GM12878 (cell line): Measurements from ENCODE around the gene FANCG. TPM values are rescaled to one million over a fixed set of nuclear protein-coding genes. Genes with fewer than 3 reads are reported as not detected.

ENCODE experiments used
- ATAC-seq: fragments of 200-7000 bp; cut with Tn5 transposase; 3 replicates; pipeline ENCODE4 v1.9.1; 2020; ENCODE audit warnings: mild to moderate bottlenecking, moderate library complexity
- BruUV-seq: library from RNA; stranded (reverse); fragments of 400-500 nt; replicated peaks from 2 replicates; lab custom pipeline; 2021; lab: Mats Ljungman, UMichigan
- CTCF ChIA-PET: fragments of 300-600 bp; sonication (Branson Sonifier 250); formaldehyde crosslinking; extraction: SDS; loops from one replicate; lab custom pipeline; 2021; ENCODE audit warnings: inconsistent platforms; lab: Yijun Ruan, JAX
- POLR2A ChIA-PET: fragments of 350-600 bp; formaldehyde crosslinking; extraction: SDS; loops from one replicate; lab custom pipeline; 2021; ENCODE audit warnings: inconsistent platforms; lab: Charles Lee
- RAD21 ChIA-PET: fragments of 300-600 bp; sonication (Branson Sonifier 250); formaldehyde crosslinking; loops from one replicate; lab custom pipeline; 2023; ENCODE audit warnings: antibody characterized with exemption; ENCODE audit not compliant: unreplicated experiment; lab: Charles Lee
- SMC1A ChIA-PET: fragments of 300-600 bp; sonication (Branson Sonifier 250); formaldehyde crosslinking; loops from one replicate; lab custom pipeline; 2023; ENCODE audit not compliant: unreplicated experiment, uncharacterized antibody; lab: Charles Lee
- DNase-seq: peaks from one replicate; pipeline ENCODE4 v3.0.0-alpha.2; 2011; ENCODE audit warnings: low read depth, low spot score
- FAIRE-seq: peaks from 3 replicates; lab custom pipeline; 2011; peaks lifted over from hg19 to GRCh38; lab: Jason Lieb, UNC
- H2AFZ ChIP-seq: 2 replicates; pipeline ENCODE4 v1.6.0; 2011; ENCODE audit warnings: low read depth, low read length, control low read depth; ENCODE audit not compliant: control insufficient read depth
- H3K27ac ChIP-seq: 2 replicates; pipeline ENCODE4 v1.5.1; 2011; ENCODE audit warnings: control low read depth; ENCODE audit not compliant: control insufficient read depth, insufficient read depth
- H3K27me3 ChIP-seq, 2 experiments: replicated peaks in 1 of 2; 2 replicates each; pipeline versions ENCODE4 v1.6.0 to v1.6.1; 2011; ENCODE audit warnings: low read length in 1 of 2; ENCODE audit not compliant: control insufficient read depth in 2 of 2, insufficient read depth in 2 of 2
- H3K36me3 ChIP-seq, 2 experiments: 2 replicates each; pipeline ENCODE4 v1.5.1; 2011; ENCODE audit warnings: low read length in 1 of 2; ENCODE audit not compliant: control insufficient read depth in 2 of 2, insufficient read depth in 2 of 2
- H3K4me1 ChIP-seq: 2 replicates; pipeline ENCODE4 v1.6.1; 2011; ENCODE audit warnings: mild to moderate bottlenecking, low read length, moderate library complexity, mixed read lengths; ENCODE audit not compliant: control insufficient read depth, insufficient read depth
- H3K4me2 ChIP-seq: 2 replicates; pipeline ENCODE4 v1.6.0; 2011; ENCODE audit warnings: control low read depth; ENCODE audit not compliant: control insufficient read depth, insufficient read depth
- H3K4me3 ChIP-seq: fragments of 200-600 bp; sonication (generic); 2 replicates; pipeline ENCODE4 v1.5.1; 2016
- H3K79me2 ChIP-seq: 2 replicates; pipeline ENCODE4 v1.6.0; 2011; ENCODE audit warnings: low read length; ENCODE audit not compliant: control insufficient read depth, insufficient read depth
- H3K9ac ChIP-seq: 2 replicates; pipeline ENCODE4 v1.8.0; 2011; ENCODE audit warnings: low read length, control low read depth, mixed read lengths; ENCODE audit not compliant: control insufficient read depth, insufficient read depth
- H3K9me3 ChIP-seq: replicated peaks from 3 replicates; pipeline ENCODE4 v1.5.1; 2011; ENCODE audit warnings: mild to moderate bottlenecking, low read length; ENCODE audit not compliant: control insufficient read depth, insufficient read depth
- H4K20me1 ChIP-seq: 2 replicates; pipeline ENCODE4 v1.6.0; 2011; ENCODE audit not compliant: control insufficient read depth, insufficient read depth
- CHD1 ChIP-seq: IDR thresholded peaks from 2 replicates; pipeline ENCODE4 v1.6.1; 2012; ENCODE audit warnings: low read depth, low read length, improper control_type of control experiment
- IKZF1 ChIP-seq: fragments of 450-650 bp; conservative IDR thresholded peaks from 2 replicates; pipeline ENCODE4 v1.6.1; 2017; ENCODE audit warnings: antibody characterized with exemption, mild to moderate bottlenecking
- PRDM15 ChIP-seq: fragments of 450-650 bp; formaldehyde crosslinking; IDR thresholded peaks from 2 replicates; pipeline ENCODE4 v1.4.0; 2020; ENCODE audit warnings: mild to moderate bottlenecking, moderate library complexity
- RELA ChIP-seq: fragments of 450-650 bp; IDR thresholded peaks from 2 replicates; pipeline ENCODE4 v1.8.0; 2014; ENCODE audit warnings: borderline replicate concordance; ENCODE audit not compliant: partially characterized antibody
- TCF12 ChIP-seq: IDR thresholded peaks from 2 replicates; pipeline ENCODE4 v1.6.1; 2011; ENCODE audit warnings: low read depth, mild to moderate bottlenecking, low read length
- WRNIP1 ChIP-seq: IDR thresholded peaks from 2 replicates; pipeline ENCODE4 v1.6.1; 2011; ENCODE audit warnings: low read depth, low read length, improper control_type of control experiment, borderline replicate concordance
- WGBS: methylation state at CpG from one replicate; pipeline ENCODE4 v1.1.6; 2016; ENCODE audit warnings: low lambda C conversion rate; ENCODE audit not compliant: insufficient replicate concordance, insufficient coverage; ENCODE audit errors: missing lambda C conversion rate; 5-methylcytosine and 5-hydroxymethylcytosine counted together
- in situ Hi-C: fragments of 300-500 bp; cut with MboI; formaldehyde crosslinking; loops from 9 replicates; pipeline ENCODE4 v1.14.3; 2018; ENCODE audit warnings: mixed read lengths
- intact Hi-C: fragments of 100-400 bp; cut with micrococcal nuclease; formaldehyde crosslinking; loops from one replicate; pipeline ENCODE4 v1.14.2; 2022; ENCODE audit not compliant: unreplicated experiment
- polyA plus RNA-seq, 11 experiments: library from polyadenylated mRNA; depleted of rRNA in 4 of 11; unstranded in 6 of 11; stranded (reverse) in 5 of 11; fragments of >200 nt; fragmentation: Nextera tagmentation in 4 of 11; fragmentation: Illumina TruSeq in 1 of 11; extraction: Ambion mirVana in 4 of 11; extraction: Trizol in 1 of 11; gene quantifications; 1 replicate in 1 of 11; 2 replicates in 10 of 11; pipeline versions ENCODE4 v1.2.1 to v1.2.3, GENCODE V29; 2011 to 2016; ENCODE audit warnings: inconsistent platforms in 2 of 11, missing spikeins in 2 of 11, low read depth in 1 of 11
- total RNA-seq, 4 experiments: library from RNA; depleted of rRNA in 3 of 4; stranded (reverse); fragments of >200 nt in 3 of 4; fragmentation: Illumina TruSeq in 1 of 4; extraction: Trizol in 1 of 4; gene quantifications; 2 replicates each; pipeline versions ENCODE4 v1.2.1 to v1.2.3, GENCODE V29; 2013 to 2021

Gene FANCG
- total and polyA plus RNA-seq, 10 of the 15 experiments (the other 5 are each of a cell fraction or from before 2014, with no cell fraction given): 16.4 to 78.7 (median 45.4) TPM

GRCh38 chr9:35029852-35030251, 49.9 kb downstream of the FANCG start:
- BruUV-seq: no TSS peak
- DNase-seq: no peak
- in situ Hi-C loops: no loop called here
- Histone ChIP-seq H4K20me1 (no peaks in the 10 kb centered on the region), H3K9me3 (no peaks in the 10 kb centered on the region; the same call in 2 of the 3 replicates), H3K27me3 (no peaks in the 10 kb centered on the region), H2AFZ (no peak overlapping the region), H3K4me2 (no peak overlapping the region), H3K27ac (no peak overlapping the region), H3K4me1 (no peaks in the 10 kb centered on the region), H3K36me3 (no peaks in the 10 kb centered on the region), H3K9ac (no peak overlapping the region), H3K4me3 (no peak overlapping the region), H3K79me2 (no peaks in the 10 kb centered on the region)
- intact Hi-C loops: no loop called here
- no peak for FAIRE-seq
- no peak for ATAC-seq
- TF ChIP-seq IKZF1 (no peak), RELA (no peak), PRDM15 (no peak), TCF12 (no peak), WRNIP1 (no peak), CHD1 (no peak)
- ChIA-PET RAD21 (no interaction called here), POLR2A (no interaction called here), CTCF (interaction anchor here (2.0 to 7.2 kb wide), 2 partner anchors 21 to 67 kb away, joined by 4 to 39 read pairs; partner anchors contain the start of gene PIGO), SMC1A (interaction anchor here (1.0 kb wide), 1 partner anchor 17 kb away, joined by 4 read pairs; no protein-coding TSS in a partner anchor)
- WGBS: 96% methylated on average over 2 of the region's 2 CpGs
